ENCODE results near the gene TWSG1.

Gene TWSG1

DNA sequence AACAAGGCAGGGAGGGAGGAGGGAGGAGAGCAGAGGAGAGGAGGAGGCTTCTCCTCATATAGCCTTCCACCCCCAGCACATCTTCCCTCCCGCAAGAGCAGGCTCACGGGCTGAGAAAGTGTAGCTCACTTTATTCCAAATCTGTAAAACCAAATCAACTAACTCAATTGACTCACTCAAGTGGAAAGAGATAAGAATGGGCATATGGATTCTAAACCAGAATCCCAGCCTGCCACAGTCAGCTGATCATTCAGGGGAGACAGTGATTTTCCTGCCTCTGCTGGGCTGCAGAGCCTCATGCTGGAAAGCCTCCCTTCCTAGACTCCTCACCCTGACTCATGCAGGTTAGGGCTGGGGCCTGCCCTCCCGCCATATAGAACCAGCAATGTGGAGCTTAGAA, 4.2 kb upstream of the TWSG1 start:
- Histone ChIP-seq H3K9me2 (replicated peaks; ENCODE audit: low read depth, low read length) (no peaks in the 10 kb centered on the region), H4K20me1 (ENCODE audit: insufficient read depth, low read length, poor library complexity, severe bottlenecking) (no peaks in the 10 kb centered on the region), H3K4me2 (ENCODE audit: low read depth, low read length, poor library complexity, severe bottlenecking) (no peak overlapping the region), H3K4me3 (ENCODE audit: low read length, poor library complexity, severe bottlenecking) (no peak overlapping the region), H3K9ac (ENCODE audit: low read depth, low read length, poor library complexity, severe bottlenecking) (no peak overlapping the region), H3K4me1 (ENCODE audit: insufficient read depth, low read length, poor library complexity, severe bottlenecking) (peaks cover 3% of the 10 kb centered on the region), H3K9me3 (ENCODE audit: insufficient read depth, low read depth, low read length) (no peaks in the 10 kb centered on the region; the same call in 1 of the 2 replicates), H3K27me3 (ENCODE audit: insufficient read depth, low read length, poor library complexity, severe bottlenecking) (no peaks in the 10 kb centered on the region), H3F3A (ENCODE audit: low read depth) (no peaks in the 10 kb centered on the region), H2AFZ (ENCODE audit: low read length) (no peak overlapping the region), H3K36me3 (ENCODE audit: insufficient read depth, low read length) (no peaks in the 10 kb centered on the region), H3K79me2 (ENCODE audit: insufficient read depth, low read length) (peaks cover 2% of the 10 kb centered on the region)
- TF ChIP-seq, protein P1, sequence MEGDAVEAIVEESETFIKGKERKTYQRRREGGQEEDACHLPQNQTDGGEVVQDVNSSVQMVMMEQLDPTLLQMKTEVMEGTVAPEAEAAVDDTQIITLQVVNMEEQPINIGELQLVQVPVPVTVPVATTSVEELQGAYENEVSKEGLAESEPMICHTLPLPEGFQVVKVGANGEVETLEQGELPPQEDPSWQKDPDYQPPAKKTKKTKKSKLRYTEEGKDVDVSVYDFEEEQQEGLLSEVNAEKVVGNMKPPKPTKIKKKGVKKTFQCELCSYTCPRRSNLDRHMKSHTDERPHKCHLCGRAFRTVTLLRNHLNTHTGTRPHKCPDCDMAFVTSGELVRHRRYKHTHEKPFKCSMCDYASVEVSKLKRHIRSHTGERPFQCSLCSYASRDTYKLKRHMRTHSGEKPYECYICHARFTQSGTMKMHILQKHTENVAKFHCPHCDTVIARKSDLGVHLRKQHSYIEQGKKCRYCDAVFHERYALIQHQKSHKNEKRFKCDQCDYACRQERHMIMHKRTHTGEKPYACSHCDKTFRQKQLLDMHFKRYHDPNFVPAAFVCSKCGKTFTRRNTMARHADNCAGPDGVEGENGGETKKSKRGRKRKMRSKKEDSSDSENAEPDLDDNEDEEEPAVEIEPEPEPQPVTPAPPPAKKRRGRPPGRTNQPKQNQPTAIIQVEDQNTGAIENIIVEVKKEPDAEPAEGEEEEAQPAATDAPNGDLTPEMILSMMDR (conservative IDR thresholded peaks at IDR 0.05; ENCODE audit: low read length), result no peak
- TF ChIP-seq EZH2phosphoT487 (IDR thresholded peaks at IDR 0.05; ENCODE audit: borderline replicate concordance), result no peak

DNA sequence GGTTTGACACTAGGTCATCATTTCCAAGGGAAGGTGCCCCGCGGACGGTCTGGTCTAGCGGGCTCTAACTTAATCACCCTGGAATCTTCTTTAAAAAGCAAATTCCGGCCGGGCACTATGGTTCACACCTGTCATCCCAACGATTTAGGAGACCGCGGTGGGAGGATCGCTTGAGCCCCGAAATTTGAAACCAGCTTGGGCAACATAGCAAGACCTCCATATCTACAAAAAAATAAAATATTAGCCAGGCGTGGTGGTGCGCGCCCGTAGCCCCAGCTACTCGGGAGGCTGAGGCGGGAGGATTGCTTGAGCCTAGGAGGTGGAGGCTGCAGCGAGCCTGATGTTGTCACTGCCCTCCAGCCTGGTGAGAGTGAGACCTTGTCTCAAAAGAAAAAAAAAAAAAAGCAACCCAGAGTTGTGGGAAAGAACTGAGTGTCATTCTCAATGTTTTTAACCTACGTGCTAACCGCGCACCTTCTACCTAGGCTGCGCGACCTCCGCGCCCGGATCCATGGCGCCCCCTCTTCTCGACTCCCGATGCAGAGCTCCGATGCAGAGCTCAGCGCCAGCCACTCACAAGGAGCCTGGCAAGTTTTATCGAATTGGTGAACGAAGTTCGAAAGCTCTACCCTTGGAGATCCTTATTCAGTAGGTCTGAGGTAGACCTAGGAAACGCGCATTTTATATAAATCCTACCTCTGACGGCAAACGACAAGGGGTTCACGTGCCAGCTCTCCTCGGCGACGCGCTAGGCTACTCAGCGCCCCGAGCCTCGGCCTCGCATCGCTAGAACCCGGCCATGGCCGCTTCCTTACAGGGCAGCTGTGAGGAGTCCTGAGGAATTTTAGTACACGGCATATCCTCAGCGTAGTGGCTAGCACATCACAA, 888 bp upstream of the TWSG1 start:
- no peaks in the 10 kb centered on the region for H3K9me2 ChIP-seq (replicated peaks; ENCODE audit: low read depth, low read length)
- H3K4me1 ChIP-seq (ENCODE audit: insufficient read depth, low read length, poor library complexity, severe bottlenecking), result peaks cover 29% of the 10 kb centered on the region
- H3F3A ChIP-seq (ENCODE audit: low read depth), result no peaks in the 10 kb centered on the region
- no peaks in the 10 kb centered on the region; the same call in 1 of the 2 replicates for H3K9me3 ChIP-seq (ENCODE audit: insufficient read depth, low read depth, low read length)
- H3K79me2 ChIP-seq (ENCODE audit: insufficient read depth, low read length), result peaks cover 14% of the 10 kb centered on the region
- H3K9ac ChIP-seq (ENCODE audit: low read depth, low read length, poor library complexity, severe bottlenecking), result no peak overlapping the region
- TF ChIP-seq, protein P1 (conservative IDR thresholded peaks at IDR 0.05; ENCODE audit: low read length), result no peak
- no peak for TF ChIP-seq EZH2phosphoT487 (IDR thresholded peaks at IDR 0.05; ENCODE audit: borderline replicate concordance)
- H3K4me2 ChIP-seq (ENCODE audit: low read depth, low read length, poor library complexity, severe bottlenecking), result peak overlapping the region; percentile 67
- H3K4me3 ChIP-seq (ENCODE audit: low read length, poor library complexity, severe bottlenecking), result peak overlapping the region; percentile 53
- H2AFZ ChIP-seq (ENCODE audit: low read length), result peak overlapping the region; percentile 50; the same call in 1 of the 2 replicates
- H3K36me3 ChIP-seq (ENCODE audit: insufficient read depth, low read length), result no peaks in the 10 kb centered on the region
- peaks cover 8% of the 10 kb centered on the region for H4K20me1 ChIP-seq (ENCODE audit: insufficient read depth, low read length, poor library complexity, severe bottlenecking)
- H3K27me3 ChIP-seq (ENCODE audit: insufficient read depth, low read length, poor library complexity, severe bottlenecking), result no peaks in the 10 kb centered on the region

DNA sequence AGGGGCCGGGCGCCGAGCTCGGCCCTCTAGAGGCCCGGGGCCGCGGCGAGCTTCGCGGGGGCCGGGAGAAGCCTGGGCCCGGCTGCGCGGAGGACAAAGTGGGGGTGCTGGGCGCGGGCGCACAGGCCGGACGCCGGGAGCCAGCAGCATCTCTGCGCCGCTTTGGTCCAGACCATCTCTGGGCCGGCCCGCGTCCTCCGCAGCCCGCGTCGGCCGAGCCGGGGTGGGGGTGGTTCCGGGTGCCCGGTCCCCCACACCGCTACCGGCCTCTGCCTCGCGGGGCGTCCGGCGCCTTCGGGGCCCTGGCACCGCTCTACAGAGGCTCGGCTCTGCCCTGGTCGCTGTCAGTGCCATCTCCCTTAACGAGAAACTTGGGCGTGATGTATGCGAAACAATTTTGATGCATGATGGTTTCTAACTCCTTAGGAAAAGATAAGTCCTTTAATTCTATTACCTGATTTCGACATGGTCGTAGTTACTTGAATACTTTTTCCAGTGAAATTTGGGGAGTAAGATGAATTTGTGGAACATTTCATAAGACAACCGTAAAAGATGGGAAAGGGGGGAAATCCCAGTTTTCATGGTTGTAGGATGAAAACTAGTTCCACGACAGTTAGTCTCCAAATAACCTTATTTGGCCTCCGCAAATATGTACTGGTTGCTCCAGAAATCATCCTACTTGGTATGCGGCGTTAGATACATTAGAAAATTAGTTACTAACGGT, 562 bp downstream of the TWSG1 start:
- Histone ChIP-seq H2AFZ (ENCODE audit: low read length) (peak overlapping the region; percentile 79), H3K4me3 (ENCODE audit: low read length, poor library complexity, severe bottlenecking) (peak overlapping the region; percentile 77), H3K9me3 (ENCODE audit: insufficient read depth, low read depth, low read length) (no peaks in the 10 kb centered on the region), H3K4me1 (ENCODE audit: insufficient read depth, low read length, poor library complexity, severe bottlenecking) (peaks cover 29% of the 10 kb centered on the region), H3K4me2 (ENCODE audit: low read depth, low read length, poor library complexity, severe bottlenecking) (peak overlapping the region; percentile 89), H3F3A (ENCODE audit: low read depth) (no peaks in the 10 kb centered on the region), H3K79me2 (ENCODE audit: insufficient read depth, low read length) (peaks cover 17% of the 10 kb centered on the region), H3K36me3 (ENCODE audit: insufficient read depth, low read length) (no peaks in the 10 kb centered on the region), H3K9me2 (replicated peaks; ENCODE audit: low read depth, low read length) (no peaks in the 10 kb centered on the region), H3K9ac (ENCODE audit: low read depth, low read length, poor library complexity, severe bottlenecking) (peak overlapping the region; percentile 70), H3K27me3 (ENCODE audit: insufficient read depth, low read length, poor library complexity, severe bottlenecking) (no peaks in the 10 kb centered on the region), H4K20me1 (ENCODE audit: insufficient read depth, low read length, poor library complexity, severe bottlenecking) (peaks cover 8% of the 10 kb centered on the region)
- TF ChIP-seq, protein P1 (conservative IDR thresholded peaks at IDR 0.05; ENCODE audit: low read length), result no peak
